IPS DF 4.7 (cell line): ENCODE results near the gene HNRNPLL.
A peak's percentile ranks its signal among the peaks of the same experiment; 100 is the strongest.

Source experiments
- DNase-seq: peaks from one replicate; pipeline ENCODE4 v3.0.0-alpha.2; 2013; ENCODE audit warnings: low spot score; ENCODE audit errors: extremely low read depth

The HNRNPLL gene

DNA sequence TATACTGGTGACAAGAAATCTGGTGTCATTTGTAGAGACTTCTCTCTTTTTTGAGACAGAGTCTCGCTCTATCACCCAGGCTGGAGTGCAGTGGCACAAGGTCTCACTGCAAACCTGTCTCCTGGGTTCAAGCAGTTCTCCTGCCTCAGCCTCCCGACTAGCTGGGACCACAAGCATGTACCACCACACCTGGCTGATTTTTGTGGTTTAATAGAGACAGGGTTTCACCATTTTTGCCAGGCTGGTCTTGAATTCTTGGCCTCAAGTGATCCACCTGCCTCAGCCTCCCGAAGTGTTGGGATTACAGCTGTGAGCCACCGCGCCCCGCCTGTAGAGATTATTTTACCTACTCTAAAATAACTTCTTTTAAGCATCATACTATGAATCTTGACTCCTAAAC lies 6.5 kb downstream of the HNRNPLL start:
- no peak for DNase-seq

DNA sequence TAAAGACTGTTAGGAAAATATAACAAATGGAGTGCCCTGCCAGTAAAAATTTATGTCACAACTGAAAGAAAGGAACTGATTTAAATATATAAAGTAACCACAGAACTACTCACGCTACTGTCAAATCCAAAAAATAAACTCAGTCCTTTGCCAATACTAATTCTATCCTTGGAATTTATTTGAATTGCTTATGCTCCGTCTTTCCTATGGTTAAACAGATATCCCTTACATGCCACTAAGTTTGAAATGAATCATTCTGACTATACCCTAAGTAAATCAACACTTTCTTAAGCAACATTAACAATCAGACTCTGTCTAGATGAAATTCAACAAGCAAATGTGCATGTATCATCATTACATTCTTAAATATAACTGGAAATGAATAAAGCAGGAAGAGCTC lies 9.8 kb downstream of the HNRNPLL start:
- DNase-seq, result no peak

DNA sequence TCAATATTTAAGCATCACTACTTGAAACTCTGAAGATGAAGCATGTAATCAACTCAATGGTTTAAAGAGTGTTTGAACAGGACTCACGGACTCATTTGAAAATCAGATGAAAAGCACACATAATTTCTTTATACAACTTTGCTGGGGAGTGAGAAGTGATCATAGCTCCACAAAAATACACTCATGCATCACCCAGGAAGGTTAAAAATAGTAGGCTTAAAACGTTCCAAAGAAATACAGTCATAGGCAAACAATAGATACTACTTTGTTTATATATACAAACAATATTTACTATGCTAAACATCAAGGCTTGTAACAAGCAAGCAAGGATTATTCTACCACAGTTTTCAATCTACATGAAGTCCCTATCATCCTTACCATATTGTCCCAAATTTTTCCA lies 11.6 kb downstream of the HNRNPLL start:
- no peak for DNase-seq

DNA sequence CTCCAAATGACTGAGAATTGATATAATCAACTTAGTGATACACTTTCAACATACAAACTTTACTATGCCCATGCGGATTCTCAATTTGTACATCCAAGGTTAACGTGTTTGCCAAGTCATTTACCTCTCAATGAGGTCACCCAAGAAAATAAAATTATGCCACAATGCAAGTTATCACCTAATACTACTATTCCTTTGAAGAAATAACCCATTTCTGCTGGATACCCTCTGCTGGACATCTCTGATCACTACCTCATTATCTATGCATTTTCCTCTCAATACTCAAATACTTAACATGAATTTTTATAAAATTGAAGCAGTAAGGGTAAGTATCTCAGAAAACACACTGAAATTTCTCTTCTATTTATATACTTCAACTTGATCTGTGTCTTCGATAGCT lies 12.7 kb downstream of the HNRNPLL start:
- DNase-seq, result no peak

DNA sequence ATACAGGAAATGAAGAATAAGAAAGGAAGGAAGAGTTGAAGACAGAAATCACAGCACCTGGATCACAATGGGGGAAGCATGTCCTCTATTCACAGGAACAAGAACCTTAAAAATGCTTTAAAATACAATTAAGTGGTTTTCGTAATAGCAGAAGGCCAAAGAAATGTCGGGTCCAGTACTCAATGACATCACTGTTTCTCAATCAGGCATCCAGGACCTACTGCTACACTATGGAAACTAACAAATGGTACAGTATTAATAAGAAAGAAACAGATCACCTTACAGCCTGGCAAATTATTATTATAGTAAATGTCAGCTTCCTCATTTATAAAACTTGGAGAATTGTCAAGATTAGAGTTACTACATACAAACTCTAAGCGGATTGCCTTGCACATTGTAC lies 15.8 kb downstream of the HNRNPLL start:
- DNase-seq, result no peak

DNA sequence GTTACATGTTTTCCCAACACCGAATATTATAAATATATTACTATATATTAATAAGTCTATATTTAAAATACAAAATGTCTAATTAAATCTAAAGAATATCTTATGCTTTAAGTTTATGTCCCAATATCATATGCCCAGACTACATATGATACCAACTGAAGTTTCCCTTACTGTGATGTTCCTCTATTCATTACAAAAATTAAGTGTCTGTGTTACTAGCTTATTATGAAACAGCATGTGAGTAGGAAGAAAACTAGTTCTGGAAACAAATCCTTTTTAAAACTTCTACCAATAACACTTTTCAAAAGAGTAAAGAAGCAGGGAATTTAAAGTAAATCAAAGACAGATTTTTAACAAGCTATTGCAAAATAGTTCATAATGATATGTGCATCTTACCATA lies 17.8 kb downstream of the HNRNPLL start:
- no peak for DNase-seq

DNA sequence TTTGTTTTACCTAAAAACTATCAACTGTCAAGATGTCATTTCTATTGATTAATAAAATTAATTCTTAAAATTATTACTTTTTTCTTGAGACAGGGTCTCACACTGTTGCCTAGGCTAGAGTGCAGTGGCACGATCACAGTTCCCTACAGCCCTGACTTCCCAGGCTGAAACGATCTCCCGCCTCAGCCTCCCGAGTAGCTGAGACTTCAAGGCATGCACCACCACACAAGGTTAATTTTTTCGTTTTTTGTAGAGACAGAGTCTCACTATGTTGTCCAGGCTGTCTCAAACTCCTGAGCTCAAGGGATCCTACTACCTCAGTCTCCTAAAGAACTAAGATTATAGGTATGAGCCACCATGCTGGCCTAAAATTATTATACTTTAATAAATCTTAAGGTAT lies 18.7 kb downstream of the HNRNPLL start:
- DNase-seq, result no peak

DNA sequence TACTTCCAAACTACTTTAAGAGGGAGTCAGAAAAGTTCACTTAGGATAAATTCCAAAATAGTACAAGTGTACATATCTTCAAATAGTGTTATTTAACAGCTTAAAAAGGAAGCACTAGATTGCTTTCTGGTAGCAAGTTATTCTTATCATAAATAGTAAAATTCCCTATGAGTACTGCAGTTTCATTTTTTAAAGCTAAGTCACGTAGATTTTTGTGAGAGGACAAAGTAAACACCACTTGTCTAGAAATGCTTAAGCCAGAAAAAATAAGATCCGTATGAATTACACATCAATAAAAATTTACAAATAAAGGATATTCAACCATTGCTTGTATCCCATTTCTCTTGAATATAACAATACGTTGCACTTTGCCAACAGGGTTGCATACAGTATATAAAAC lies 19.2 kb downstream of the HNRNPLL start:
- no peak for DNase-seq

DNA sequence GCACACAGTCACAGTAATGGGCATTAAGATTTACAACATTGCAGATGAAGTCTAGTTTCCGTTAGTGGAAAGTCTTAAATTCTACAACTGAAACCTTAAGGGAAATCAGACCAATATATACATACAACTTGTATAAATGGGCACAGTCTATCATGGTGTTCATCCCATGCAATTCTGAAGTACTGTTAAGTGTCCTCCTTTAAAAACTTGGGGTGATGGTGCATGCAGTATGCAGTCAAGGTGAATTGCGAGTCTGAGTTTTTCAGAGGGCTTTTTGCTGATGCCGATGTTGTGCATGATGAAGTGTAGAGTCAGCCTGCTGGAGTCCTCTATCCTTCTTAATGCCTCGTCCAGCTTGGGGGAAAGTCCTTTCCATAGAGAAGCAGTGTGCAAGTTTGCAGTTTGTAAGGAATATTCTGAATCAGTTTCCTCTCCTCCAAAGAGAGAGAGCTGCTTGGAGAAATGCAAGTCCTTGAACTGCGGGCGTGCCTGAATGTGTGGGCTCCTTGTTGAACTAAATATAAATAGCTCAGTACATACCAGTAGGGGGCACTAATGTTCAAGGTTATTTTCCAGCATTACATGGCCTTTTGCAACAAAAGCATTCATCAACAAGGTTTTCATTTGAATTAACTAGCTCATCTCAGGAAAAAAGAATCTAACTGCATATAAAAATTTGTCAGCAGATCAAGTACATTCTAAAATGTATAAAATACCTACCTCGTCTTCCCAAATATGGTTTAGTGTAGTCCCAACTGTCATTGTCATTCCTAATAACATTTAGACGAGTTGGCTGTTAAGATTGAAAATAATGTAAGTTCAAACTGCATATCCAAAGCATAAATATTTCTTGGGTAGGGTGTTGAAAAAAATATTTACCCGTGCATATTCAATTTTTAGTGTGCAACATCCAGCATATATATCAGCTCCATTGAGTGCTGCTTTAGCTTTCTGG lies 21.3 kb downstream of the HNRNPLL start:
- peak; percentile 56 for DNase-seq

DNA sequence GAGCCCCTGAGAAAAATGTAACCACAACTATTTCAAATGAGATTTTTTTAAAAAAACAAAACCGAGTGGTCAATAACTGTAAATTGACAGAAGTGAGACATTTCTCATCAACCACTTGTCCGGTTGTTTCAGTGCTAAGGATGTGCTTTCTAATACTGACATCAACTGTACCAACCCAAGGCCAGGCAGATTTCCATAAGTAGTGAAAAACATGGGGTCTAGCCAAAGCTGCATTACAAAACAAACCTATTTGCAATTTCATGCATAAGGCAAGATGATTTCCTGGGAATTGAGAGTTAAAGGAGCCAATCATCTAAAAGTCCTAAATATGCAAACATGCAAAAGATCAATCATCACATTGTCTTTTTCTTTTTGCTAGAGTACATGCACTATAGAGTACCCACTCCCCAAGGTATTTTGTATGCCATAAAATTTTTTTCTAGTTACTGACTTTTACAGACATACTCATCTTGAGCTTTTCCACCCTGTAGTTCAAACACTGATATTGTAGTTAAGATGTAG lies 22.6 kb downstream of the HNRNPLL start:
- DNase-seq, result no peak

DNA sequence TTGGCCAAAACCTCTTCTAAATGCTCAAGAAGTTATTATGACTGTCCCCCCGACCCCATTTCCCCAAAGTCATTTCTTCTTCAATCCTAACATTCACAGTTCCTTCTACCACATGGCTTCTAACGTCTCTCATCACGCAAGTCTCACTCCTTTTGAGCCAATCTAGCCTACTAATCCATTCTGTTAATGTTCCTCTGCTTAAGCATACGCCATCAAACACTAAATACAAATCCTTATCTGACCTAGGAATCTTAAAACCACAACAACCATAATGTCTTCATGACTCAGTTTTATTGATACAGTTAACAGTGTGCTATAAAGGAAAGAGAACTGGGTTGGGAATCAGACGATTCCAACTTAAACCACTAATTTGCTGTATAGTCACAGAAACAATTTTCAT lies 23.9 kb downstream of the HNRNPLL start:
- DNase-seq, result no peak

DNA sequence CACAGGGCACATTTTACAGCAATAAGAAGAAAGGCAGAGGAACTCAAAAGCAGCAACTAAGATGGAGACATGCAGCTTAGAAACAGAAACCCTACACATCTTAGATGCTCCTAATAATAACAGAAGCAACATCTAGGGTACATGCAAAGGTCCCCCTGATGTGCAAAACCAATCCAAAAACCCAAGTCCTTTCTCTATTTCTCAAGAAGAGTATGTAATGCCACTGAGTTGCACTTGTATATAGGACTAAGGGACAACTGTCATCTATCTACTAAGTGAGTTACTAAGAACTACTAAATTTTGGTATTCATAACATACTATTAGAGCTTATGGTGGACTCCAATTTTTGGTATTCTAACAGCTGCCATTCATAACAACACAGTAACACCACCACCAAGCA lies 28.4 kb downstream of the HNRNPLL start:
- no peak for DNase-seq

DNA sequence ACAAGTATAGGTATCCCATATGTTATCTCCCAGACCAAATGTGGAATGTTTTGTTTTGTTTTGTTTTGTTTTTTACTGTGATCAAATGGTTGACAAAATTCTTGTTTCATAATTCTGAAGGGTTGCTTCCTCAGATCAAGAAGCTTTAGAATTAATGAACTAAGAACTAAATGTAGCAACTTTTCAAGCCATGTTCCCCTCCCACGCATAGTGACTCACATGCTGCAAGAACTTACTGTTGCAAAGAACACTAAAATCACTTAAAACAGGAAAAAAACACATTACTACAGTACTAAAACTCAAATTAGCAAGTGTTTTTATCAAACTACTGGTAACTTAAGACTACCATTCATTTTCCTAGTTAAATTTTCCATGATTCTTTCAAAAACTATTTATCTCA lies 30.6 kb downstream of the HNRNPLL start:
- DNase-seq, result no peak

DNA sequence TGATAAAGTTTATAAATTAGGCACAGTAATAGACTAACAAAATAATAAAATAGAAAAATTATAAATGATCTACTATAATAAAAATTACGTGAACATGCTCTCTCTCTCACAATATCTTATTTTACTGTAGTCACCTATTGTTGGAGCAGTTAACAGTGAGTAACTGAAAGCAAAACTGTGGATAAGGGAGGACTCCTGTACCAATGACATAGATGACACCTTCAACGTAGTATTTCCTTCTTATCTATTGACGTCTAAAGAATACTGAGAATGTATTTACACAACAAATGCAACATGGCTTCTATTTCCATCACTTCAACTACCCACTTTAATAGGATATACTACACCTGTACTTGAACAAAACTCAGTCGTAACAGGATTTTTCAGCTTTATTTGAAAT lies 31.5 kb downstream of the HNRNPLL start:
- no peak for DNase-seq

DNA sequence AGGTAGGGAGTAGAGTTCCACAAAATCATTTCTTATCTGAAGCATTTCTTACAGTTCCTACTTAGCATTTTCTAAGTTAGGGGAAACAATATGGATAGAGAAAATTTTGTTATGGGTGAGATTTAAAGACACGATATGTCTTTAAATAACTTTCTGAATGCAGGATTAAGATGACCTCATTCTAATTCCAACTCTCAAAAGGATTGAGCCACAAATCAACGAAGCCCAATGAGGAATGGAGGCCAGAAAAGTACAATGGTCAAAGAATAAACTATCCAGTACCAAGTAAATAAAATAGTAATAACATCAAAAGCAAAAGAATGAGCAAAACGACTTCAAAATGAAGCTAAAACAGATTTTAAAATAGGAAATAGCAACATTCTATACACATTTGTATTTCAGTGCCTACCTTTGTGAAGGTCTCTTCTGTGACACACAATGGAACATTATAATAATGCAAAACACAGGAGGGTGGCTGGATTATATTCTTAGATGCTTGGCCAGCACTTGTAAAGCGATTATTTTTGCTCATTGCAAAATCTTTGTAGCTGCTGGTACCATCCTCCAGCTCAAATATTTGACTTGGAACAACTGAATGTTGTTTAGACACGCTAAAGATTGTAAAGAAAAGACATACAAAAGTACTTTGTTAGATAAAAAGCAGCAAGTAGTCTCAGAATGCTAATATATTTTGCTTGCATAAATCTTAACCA lies 33.8 kb downstream of the HNRNPLL start:
- no peak for DNase-seq

DNA sequence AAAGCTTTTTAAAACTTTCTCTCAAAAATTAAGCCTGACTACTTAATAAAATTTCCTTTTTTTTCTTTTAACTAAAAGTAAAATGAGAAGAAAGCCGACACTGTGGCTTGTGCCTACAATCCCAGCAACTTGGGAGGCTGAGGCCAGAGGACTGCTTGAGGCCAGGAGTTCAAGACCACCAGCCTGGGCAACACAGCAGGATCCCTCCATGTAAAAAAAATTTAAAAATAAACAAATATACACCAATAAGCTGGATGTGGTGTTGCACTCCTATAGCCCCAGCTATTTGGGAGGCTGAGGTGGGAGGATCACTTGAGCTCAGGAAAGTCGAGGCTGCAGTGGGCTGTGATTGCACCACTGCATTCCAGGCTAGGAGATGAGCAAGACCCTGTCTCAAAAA lies 37.4 kb downstream of the HNRNPLL start:
- no peak for DNase-seq

DNA sequence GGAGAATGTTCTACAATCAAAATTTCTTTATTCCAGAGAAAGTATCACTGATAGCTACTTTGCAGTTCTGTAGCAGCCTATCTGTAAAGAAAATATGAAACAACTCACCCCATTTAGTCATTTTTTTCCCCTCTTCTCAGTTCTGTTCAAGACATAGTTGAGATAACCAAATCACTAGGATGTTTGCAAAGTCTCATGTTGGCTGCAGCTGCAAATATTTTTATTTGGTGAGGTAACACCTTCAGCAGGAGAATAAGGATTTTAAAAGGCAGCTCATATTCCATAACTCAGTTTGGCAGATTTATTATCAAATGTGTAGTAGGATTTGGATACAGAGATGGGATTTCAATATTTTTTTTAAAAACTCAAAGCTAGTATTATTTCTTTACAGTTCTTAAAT lies 41.0 kb downstream of the HNRNPLL start:
- no peak for DNase-seq

DNA sequence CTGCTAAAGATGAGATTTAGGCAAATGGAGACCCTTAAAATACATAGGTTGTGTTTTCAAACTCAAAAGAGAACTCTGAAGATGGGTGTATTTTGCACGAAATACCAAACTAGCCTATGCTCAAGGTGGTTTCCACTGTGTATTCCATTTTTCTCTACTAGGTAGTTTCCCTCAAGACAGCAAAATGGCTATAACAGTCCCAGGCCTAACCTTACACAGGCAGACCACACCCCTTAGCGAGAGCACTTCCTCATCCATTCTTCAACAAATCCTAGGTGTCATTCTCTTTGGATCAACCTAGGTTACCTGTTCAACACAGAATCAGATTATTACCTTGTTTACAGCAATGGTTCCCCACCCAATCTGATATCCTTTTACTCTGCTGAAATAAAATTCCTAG lies 42.6 kb downstream of the HNRNPLL start:
- DNase-seq, result no peak

DNA sequence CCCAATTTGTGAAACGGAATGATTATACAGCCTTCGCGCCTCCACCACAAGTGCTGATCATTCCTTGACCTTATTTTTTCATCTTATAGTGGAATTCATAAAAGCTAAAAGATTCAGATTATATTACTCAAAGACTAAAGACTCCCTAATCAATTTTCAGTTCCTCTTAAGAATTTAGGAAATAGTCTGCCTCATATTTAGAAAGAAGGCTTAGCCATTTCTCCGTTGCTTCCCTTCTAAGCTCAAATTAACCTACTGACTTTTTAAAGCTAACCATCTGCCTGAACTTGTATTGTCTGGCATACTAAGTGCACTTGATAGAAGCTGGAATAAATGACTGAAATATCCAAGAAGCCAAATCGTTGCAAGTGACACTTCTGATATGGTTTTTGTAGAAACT lies 44.7 kb downstream of the HNRNPLL start:
- no peak for DNase-seq

DNA sequence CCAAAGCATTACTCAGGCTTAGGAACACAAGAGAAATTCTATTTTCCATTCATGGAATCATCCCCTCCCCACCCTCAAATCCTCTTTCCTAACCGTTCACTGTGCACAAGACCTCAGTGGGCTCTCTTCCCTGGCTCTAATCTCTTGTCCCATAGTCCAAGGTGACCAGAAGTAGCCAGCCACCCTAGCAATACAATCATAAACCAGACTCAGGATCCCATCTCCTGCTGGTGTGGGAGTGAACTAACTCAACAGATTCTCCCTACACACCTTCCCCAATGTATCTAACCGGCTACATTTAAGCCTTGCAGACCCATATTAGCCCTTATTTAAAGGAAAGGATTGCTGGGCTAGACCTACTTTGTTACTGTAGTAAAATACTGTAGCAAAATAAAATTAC lies 45.5 kb downstream of the HNRNPLL start:
- DNase-seq, result no peak

DNA sequence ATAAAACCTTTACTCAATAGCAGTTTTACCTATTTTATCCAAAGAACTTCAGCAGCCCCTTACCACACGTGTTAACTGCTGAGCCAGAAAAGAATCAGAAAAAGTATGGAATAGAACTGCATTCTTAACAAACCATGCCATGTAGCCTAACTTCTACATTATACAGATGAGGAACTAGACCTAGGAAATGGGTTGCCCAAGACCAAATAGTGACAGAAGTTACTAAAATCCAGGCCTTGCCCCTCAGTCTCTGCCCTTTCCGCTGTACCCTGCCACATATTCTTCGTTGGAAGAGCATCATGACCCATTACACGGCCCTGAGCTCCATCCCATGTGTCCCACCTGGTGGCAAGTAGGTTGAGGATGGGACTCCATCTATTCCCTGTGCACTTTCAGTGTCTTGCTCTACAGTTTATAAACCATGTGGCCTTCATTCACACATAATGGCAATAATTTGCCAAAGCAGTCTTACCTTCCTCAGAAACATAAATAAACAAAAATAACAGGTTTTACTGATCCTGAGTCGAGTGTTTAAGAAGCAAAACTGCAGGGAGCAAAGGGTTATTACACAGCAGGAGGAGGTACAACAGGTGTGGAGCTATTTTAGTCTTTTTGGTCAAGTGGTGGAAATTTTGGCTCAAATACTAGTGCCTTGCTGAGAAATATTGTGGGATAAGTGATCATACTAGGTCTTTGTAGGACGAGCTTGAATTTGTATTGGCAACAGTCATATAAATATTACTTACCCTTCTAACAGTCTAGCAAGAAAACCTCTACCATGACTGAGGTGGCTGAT lies 46.5 kb downstream of the HNRNPLL start:
- DNase-seq, result no peak
